ENCODE data around the gene PIM1.
"Not testable (repeated sequence)": the region's sequence is repeated elsewhere in the genome, so short reads cannot be mapped to it uniquely, and the experiment has no call there.

The PIM1 gene

GRCh38 chr6:37126493-37126958 is 43.4 kb upstream of the PIM1 start:
- DNase-seq (ENCODE audit: low read depth) = no peak
- TF ChIP-seq POLR2A (IDR thresholded peaks at IDR 0.05; ENCODE audit: extremely low read depth, insufficient read length) = no peak
- no peak for TF ChIP-seq MAX (IDR thresholded peaks at IDR 0.05; ENCODE audit: low read depth, low read length)
- TF ChIP-seq CTCF (IDR thresholded peaks at IDR 0.05; ENCODE audit: low read depth, low read length) = no peak
- no peak for TF ChIP-seq MYC (IDR thresholded peaks at IDR 0.05; ENCODE audit: low read depth, low read length)
- H3K4me3 ChIP-seq (ENCODE audit: low read depth, low read length) = no peak overlapping the region

GRCh38 chr6:37126961-37127616 is 42.9 kb upstream of the PIM1 start:
- TF ChIP-seq POLR2A (IDR thresholded peaks at IDR 0.05; ENCODE audit: extremely low read depth, insufficient read length) (no peak), CTCF (IDR thresholded peaks at IDR 0.05; ENCODE audit: low read depth, low read length) (no peak), MYC (IDR thresholded peaks at IDR 0.05; ENCODE audit: low read depth, low read length) (no peak), MAX (IDR thresholded peaks at IDR 0.05; ENCODE audit: low read depth, low read length) (no peak)

GRCh38 chr6:37127961-37128862 is 41.7 kb upstream of the PIM1 start:
- TF ChIP-seq CTCF (IDR thresholded peaks at IDR 0.05; ENCODE audit: low read depth, low read length) = no peak
- no peak for TF ChIP-seq MYC (IDR thresholded peaks at IDR 0.05; ENCODE audit: low read depth, low read length)
- TF ChIP-seq MAX (IDR thresholded peaks at IDR 0.05; ENCODE audit: low read depth, low read length) = no peak
- TF ChIP-seq POLR2A (IDR thresholded peaks at IDR 0.05; ENCODE audit: extremely low read depth, insufficient read length) = no peak
- no peak for DNase-seq (ENCODE audit: low read depth)
- no peak overlapping the region for H3K4me3 ChIP-seq (ENCODE audit: low read depth, low read length)

More at GRCh38 chr6:37126961-37127616, 42.9 kb upstream of the PIM1 start:
- no peak overlapping the region for H3K4me3 ChIP-seq (ENCODE audit: low read depth, low read length)
- no peak for DNase-seq (ENCODE audit: low read depth)

GRCh38 chr6:37128863-37129443 is 41.0 kb upstream of the PIM1 start:
- H3K4me3 ChIP-seq (ENCODE audit: low read depth, low read length); DNase-seq (ENCODE audit: low read depth): not testable (repeated sequence)

GRCh38 chr6:37129566-37129965 is 40.4 kb upstream of the PIM1 start:
- TF ChIP-seq MYC (IDR thresholded peaks at IDR 0.05; ENCODE audit: low read depth, low read length) (no peak), MAX (IDR thresholded peaks at IDR 0.05; ENCODE audit: low read depth, low read length) (no peak), CTCF (IDR thresholded peaks at IDR 0.05; ENCODE audit: low read depth, low read length) (no peak), POLR2A (IDR thresholded peaks at IDR 0.05; ENCODE audit: extremely low read depth, insufficient read length) (no peak)
- DNase-seq (ENCODE audit: low read depth) = no peak
- H3K4me3 ChIP-seq (ENCODE audit: low read depth, low read length) = no peak overlapping the region

- peak; percentile 71 for DNase-seq (ENCODE audit: low read depth)
- H3K4me3 ChIP-seq (ENCODE audit: low read depth, low read length) = no peak overlapping the region
- TF ChIP-seq CTCF (IDR thresholded peaks at IDR 0.05; ENCODE audit: low read depth, low read length) = no peak
- no peak for TF ChIP-seq MAX (IDR thresholded peaks at IDR 0.05; ENCODE audit: low read depth, low read length)
- TF ChIP-seq MYC (IDR thresholded peaks at IDR 0.05; ENCODE audit: low read depth, low read length) = no peak
- no peak for TF ChIP-seq POLR2A (IDR thresholded peaks at IDR 0.05; ENCODE audit: extremely low read depth, insufficient read length)
Measured at GRCh38 chr6:37130704-37131103, 39.2 kb upstream of the PIM1 start.
